HG02973 (cell line): ENCODE data around the gene CCDC7.
"Not testable (repeated sequence)": the region's sequence is repeated elsewhere in the genome, so short reads cannot be mapped to it uniquely, and the experiment has no call there.

Experiments
- ATAC-seq: cut with Tn5 transposase; IDR thresholded peaks from one replicate; pipeline ENCODE4 v1.9.1; 2021; ENCODE audit warnings: moderate library complexity; ENCODE audit not compliant: unreplicated experiment

CCDC7 gene

GRCh38 chr10:32865170-32865569 is 419.2 kb downstream of the CCDC7 start:
- ATAC-seq, result no peak

- no peak for ATAC-seq
Measured at GRCh38 chr10:32877915-32878314, 432.0 kb downstream of the CCDC7 start.

- ATAC-seq, result no peak
Measured at GRCh38 chr10:32878646-32879045, 432.7 kb downstream of the CCDC7 start.

GRCh38 chr10:32882076-32882475 is 436.1 kb downstream of the CCDC7 start:
- ATAC-seq, result no peak

- no peak for ATAC-seq
Measured at GRCh38 chr10:32887481-32887880, 441.5 kb downstream of the CCDC7 start.

GRCh38 chr10:32888161-32888927 is 442.4 kb downstream of the CCDC7 start:
- no peak for ATAC-seq

- no peak for ATAC-seq
Measured at GRCh38 chr10:32889631-32890212, 443.8 kb downstream of the CCDC7 start.

- no peak for ATAC-seq
Measured at GRCh38 chr10:32890444-32890843, 444.5 kb downstream of the CCDC7 start.

- ATAC-seq, result no peak
Measured at GRCh38 chr10:32891261-32891660, 445.3 kb downstream of the CCDC7 start.

GRCh38 chr10:32893434-32893833 is 447.5 kb downstream of the CCDC7 start:
- no peak for ATAC-seq

- ATAC-seq, result no peak
Measured at GRCh38 chr10:32893916-32894664, 448.1 kb downstream of the CCDC7 start.

GRCh38 chr10:32895200-32895968 is 449.4 kb downstream of the CCDC7 start:
- ATAC-seq, result not testable (repeated sequence)

GRCh38 chr10:32901815-32902214 is 455.9 kb downstream of the CCDC7 start:
- ATAC-seq, result no peak

GRCh38 chr10:32905466-32905865 is 459.5 kb downstream of the CCDC7 start:
- ATAC-seq, result no peak

- ATAC-seq, result no peak
Measured at GRCh38 chr10:32906595-32906994, 460.7 kb downstream of the CCDC7 start.

GRCh38 chr10:32909456-32909855 is 463.5 kb downstream of the CCDC7 start:
- ATAC-seq, result no peak

- not testable (repeated sequence) for ATAC-seq
Measured at GRCh38 chr10:32909970-32910369, 464.0 kb downstream of the CCDC7 start.

GRCh38 chr10:32911285-32912016 is 465.5 kb downstream of the CCDC7 start:
- no peak for ATAC-seq

GRCh38 chr10:32917817-32918216 is 471.9 kb downstream of the CCDC7 start:
- ATAC-seq, result not testable (repeated sequence)

- ATAC-seq, result no peak
Measured at GRCh38 chr10:32922170-32922569, 476.2 kb downstream of the CCDC7 start.
